ENCODE measurements around the gene CEP162. TPM values are rescaled to one million over a fixed set of nuclear protein-coding genes. Genes with fewer than 3 reads are reported as not detected.

Gene CEP162
- total and polyA plus RNA-seq, 2 of the 8 experiments (the other 6 are each of a cell fraction or from before 2014, with no cell fraction given): 1.3 to 10.6 TPM

- no peak overlapping the region for H3K56ac ChIP-seq (replicated peaks; ENCODE audit: insufficient read length, low read depth, low read length)
- no peak overlapping the region for H2AK5ac ChIP-seq (ENCODE audit: low read depth, low read length)
- no peak overlapping the region for H3K27ac ChIP-seq (ENCODE audit: low read depth, low read length)
- H4K91ac ChIP-seq (replicated peaks; ENCODE audit: insufficient read length, low read length): no peak overlapping the region
- H3K14ac ChIP-seq (ENCODE audit: insufficient read length): no peak overlapping the region
- H3K23me2 ChIP-seq (ENCODE audit: low read depth, low read length): no peaks in the 10 kb centered on the region
- H4K8ac ChIP-seq (ENCODE audit: extremely low read depth, insufficient read depth, low read length): no peak overlapping the region; the same call in 1 of the 2 replicates
- FAIRE-seq: no peak
- no peak overlapping the region for H3K4me2 ChIP-seq (ENCODE audit: insufficient read depth in 1 of 2, low read depth in 2 of 2, low read length in 2 of 2)
- TF ChIP-seq CBX8 (IDR thresholded peaks at IDR 0.05; ENCODE audit: borderline replicate concordance, low read depth, low read length) (no peak), POLR2AphosphoS5 (IDR thresholded peaks at IDR 0.05; ENCODE audit: low read depth, low read length) (no peak), JUND (IDR thresholded peaks at IDR 0.05; ENCODE audit: low read length) (no peak), HDAC6 (IDR thresholded peaks at IDR 0.05; ENCODE audit: low read depth, low read length) (no peak), FOSL1 (IDR thresholded peaks at IDR 0.05; ENCODE audit: insufficient read depth, low read depth, low read length) (no peak), RBBP5 (IDR thresholded peaks at IDR 0.05; ENCODE audit: borderline replicate concordance, low read depth, low read length) (no peak), CTBP2 (IDR thresholded peaks at IDR 0.05; ENCODE audit: borderline replicate concordance, insufficient read depth, insufficient read length, low read length) (no peak), NANOG (IDR thresholded peaks at IDR 0.05; ENCODE audit: insufficient read depth, low read depth, low read length, poor library complexity, severe bottlenecking) (no peak), SIN3A (conservative IDR thresholded peaks at IDR 0.05 in 1 of 2, IDR thresholded peaks at IDR 0.05 in 1 of 2; ENCODE audit: low read depth in 1 of 2, low read length in 2 of 2) (no peak), SIX5 (IDR thresholded peaks at IDR 0.05; ENCODE audit: low read depth, low read length) (no peak)
- H3K36me3 ChIP-seq (ENCODE audit: control insufficient read depth in 2 of 4, insufficient read depth in 4 of 4, low read length in 3 of 4): no peaks in the 10 kb centered on the region
- no peaks in the 10 kb centered on the region for H3K9me3 ChIP-seq (ENCODE audit: insufficient read depth in 2 of 2, low read depth in 1 of 2, low read length in 1 of 2)
- ChIA-PET POLR2A (ENCODE audit: partially characterized antibody) (no interaction called here), CTCF (ENCODE audit: partially characterized antibody) (interaction anchor here (0.7 to 1.7 kb wide), 2 partner anchors 10 to 15 kb away, joined by 3 to 4 read pairs; no protein-coding TSS in a partner anchor)
- H3K79me2 ChIP-seq (ENCODE audit: control insufficient read depth in 1 of 2, insufficient read depth in 2 of 2, low read length in 2 of 2): no peaks in the 10 kb centered on the region
- no peak overlapping the region for H3K18ac ChIP-seq (ENCODE audit: extremely low read depth, low read length)
- H2BK5ac ChIP-seq (ENCODE audit: low read depth, low read length): peak overlapping the region; percentile 16; the same call in 1 of the 2 replicates
- peaks cover 4 to 26% (median 9%) of the 10 kb centered on the region in 4 experiments; a peak in 6 of 7 replicates for H3K4me1 ChIP-seq (replicated peaks in 1 of 4; ENCODE audit: control insufficient read depth in 3 of 4, insufficient read depth in 4 of 4, low read length in 3 of 4)
- H4K5ac ChIP-seq (ENCODE audit: insufficient read length, low read depth, low read length): no peak overlapping the region
- no peak overlapping the region for H3K23ac ChIP-seq (ENCODE audit: insufficient read length)
- no peak for DNase-seq (ENCODE audit: low read depth in 1 of 2, low spot score in 2 of 2)
- no peaks in the 10 kb centered on the region for H3K27me3 ChIP-seq (replicated peaks in 1 of 4; ENCODE audit: control insufficient read depth in 3 of 4, extremely low read depth in 1 of 4, insufficient read depth in 3 of 4, low read length in 3 of 4)
- H3K4me3 ChIP-seq (ENCODE audit: extremely low read depth in 1 of 4, insufficient read depth in 2 of 4, low read depth in 3 of 4, low read length in 4 of 4): no peak overlapping the region; a peak in 1 of 8 replicates
- WGBS, 2 experiments (ENCODE audit: extremely low coverage in 1 of 2, insufficient coverage in 1 of 2, insufficient read length in 1 of 2, insufficient replicate concordance in 2 of 2, low coverage in 1 of 2, low lambda C conversion rate in 2 of 2, missing lambda C conversion rate in 1 of 2): 87% methylated on average over 4 of the region's 4 CpGs; no CpG with 5 or more reads in 1 of the 2 experiments
- no peak overlapping the region for H2BK120ac ChIP-seq (replicated peaks; ENCODE audit: low read depth, low read length)
- no peaks in the 10 kb centered on the region for H4K20me1 ChIP-seq (replicated peaks in 1 of 2; ENCODE audit: control insufficient read depth in 1 of 2, insufficient read depth in 2 of 2, low read length in 2 of 2)
- H3K79me1 ChIP-seq (ENCODE audit: low read depth, low read length): no peaks in the 10 kb centered on the region
- H3K9ac ChIP-seq (replicated peaks in 1 of 4; ENCODE audit: extremely low read depth in 1 of 4, low read depth in 3 of 4, low read length in 3 of 4): no peak overlapping the region
- H2BK20ac ChIP-seq (ENCODE audit: low read length): peak overlapping the region; percentile 24; the same call in 1 of the 2 replicates
- peak overlapping the region; percentile 66 for H2BK15ac ChIP-seq (ENCODE audit: low read length)
- no peak overlapping the region for H2BK12ac ChIP-seq (ENCODE audit: low read depth, low read length)
- H3K4ac ChIP-seq (replicated peaks; ENCODE audit: insufficient read length, low read depth, low read length): no peak overlapping the region
- no peak overlapping the region for H2AFZ ChIP-seq (ENCODE audit: low read length)
These were observed 138.4 kb downstream of the CEP162 start for GRCh38 chr6:84089081-84089480.

Data from H1 (cell line).